ENCODE data around the gene ROCK2. TPM values are rescaled to one million over a fixed set of nuclear protein-coding genes. Genes with fewer than 3 reads are reported as not detected.

ROCK2 gene
- total RNA-seq, 1 donor from 2014 or later: 45.1 TPM

DNA sequence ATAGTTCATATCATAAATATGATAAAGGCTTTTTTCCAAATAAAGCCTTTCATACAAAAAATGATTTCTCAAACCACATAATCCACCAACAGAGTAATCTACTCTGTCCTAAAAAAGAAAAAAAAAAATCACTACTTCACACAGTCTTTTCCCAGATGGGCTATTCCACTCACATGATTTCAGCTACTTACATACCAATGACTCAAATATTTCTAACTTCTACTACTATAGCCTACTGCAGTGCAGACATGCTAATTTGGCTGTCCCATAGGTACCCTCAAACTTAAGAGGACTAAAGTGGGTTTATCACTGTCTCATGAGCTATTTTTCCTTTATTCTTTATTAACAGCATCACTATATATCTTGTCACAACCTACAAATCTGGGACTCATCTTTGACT is 131.8 kb downstream of the ROCK2 start:
- Mint-ChIP-seq H3K27me3 (ENCODE audit: low read depth, unreplicated experiment) (no peaks in the 10 kb centered on the region), H3K27ac (ENCODE audit: unreplicated experiment) (no peak overlapping the region), H3K4me1 (ENCODE audit: low read depth, unreplicated experiment) (peaks cover 11% of the 10 kb centered on the region), H3K9me3 (ENCODE audit: unreplicated experiment) (no peaks in the 10 kb centered on the region), H3K4me3 (ENCODE audit: unreplicated experiment) (no peak overlapping the region), H3K36me3 (ENCODE audit: low read depth, unreplicated experiment) (peaks cover 10% of the 10 kb centered on the region)
- FAIRE-seq: no peak
- Histone ChIP-seq H3K4me1 (ENCODE audit: insufficient read depth, low read length) (peaks cover 4% of the 10 kb centered on the region), H3K36me3 (ENCODE audit: insufficient read depth, low read length) (peaks cover 16% of the 10 kb centered on the region), H3K4me2 (ENCODE audit: low read length) (no peak overlapping the region), H3K79me2 (ENCODE audit: insufficient read depth, low read length) (no peaks in the 10 kb centered on the region), H3K4me3 (ENCODE audit: insufficient read depth, low read depth, low read length) (no peak overlapping the region), H3K27me3 (ENCODE audit: insufficient read depth, low read length) (no peaks in the 10 kb centered on the region), H2AFZ (ENCODE audit: low read depth, low read length) (no peak overlapping the region), H3K9ac (ENCODE audit: low read length) (no peak overlapping the region), H4K20me1 (ENCODE audit: insufficient read depth, low read length) (peaks cover 13% of the 10 kb centered on the region), H3K9me3 (ENCODE audit: insufficient read depth, low read depth, low read length) (no peaks in the 10 kb centered on the region), H3K27ac (ENCODE audit: low read depth, low read length) (no peak overlapping the region)
- DNase-seq (ENCODE audit: low read depth): peak; percentile 35
- TF ChIP-seq, protein P1, sequence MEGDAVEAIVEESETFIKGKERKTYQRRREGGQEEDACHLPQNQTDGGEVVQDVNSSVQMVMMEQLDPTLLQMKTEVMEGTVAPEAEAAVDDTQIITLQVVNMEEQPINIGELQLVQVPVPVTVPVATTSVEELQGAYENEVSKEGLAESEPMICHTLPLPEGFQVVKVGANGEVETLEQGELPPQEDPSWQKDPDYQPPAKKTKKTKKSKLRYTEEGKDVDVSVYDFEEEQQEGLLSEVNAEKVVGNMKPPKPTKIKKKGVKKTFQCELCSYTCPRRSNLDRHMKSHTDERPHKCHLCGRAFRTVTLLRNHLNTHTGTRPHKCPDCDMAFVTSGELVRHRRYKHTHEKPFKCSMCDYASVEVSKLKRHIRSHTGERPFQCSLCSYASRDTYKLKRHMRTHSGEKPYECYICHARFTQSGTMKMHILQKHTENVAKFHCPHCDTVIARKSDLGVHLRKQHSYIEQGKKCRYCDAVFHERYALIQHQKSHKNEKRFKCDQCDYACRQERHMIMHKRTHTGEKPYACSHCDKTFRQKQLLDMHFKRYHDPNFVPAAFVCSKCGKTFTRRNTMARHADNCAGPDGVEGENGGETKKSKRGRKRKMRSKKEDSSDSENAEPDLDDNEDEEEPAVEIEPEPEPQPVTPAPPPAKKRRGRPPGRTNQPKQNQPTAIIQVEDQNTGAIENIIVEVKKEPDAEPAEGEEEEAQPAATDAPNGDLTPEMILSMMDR (IDR thresholded peaks at IDR 0.05; ENCODE audit: insufficient read depth, low read depth, low read length): no peak
- no peak for TF ChIP-seq EZH2 (IDR thresholded peaks at IDR 0.05; ENCODE audit: insufficient read depth, low read length)

DNA sequence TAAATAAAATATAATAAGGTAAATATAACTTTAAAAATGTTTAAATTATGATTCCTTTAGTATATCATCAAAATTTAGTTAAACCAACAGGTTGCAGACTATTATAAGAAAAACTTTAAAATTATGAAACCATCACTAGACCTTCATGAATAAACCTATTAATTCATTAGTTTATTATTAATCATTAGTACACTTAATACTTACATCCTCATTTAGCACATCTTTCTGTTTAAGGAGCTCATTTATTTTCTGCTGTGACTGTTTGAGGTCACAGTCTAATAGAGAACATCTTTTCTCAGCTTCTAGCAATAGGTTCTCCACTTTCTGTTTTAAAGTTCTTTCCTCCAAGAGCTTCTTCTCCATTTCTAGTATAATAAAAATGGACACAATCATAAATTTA is 136.4 kb downstream of the ROCK2 start:
- no peak for FAIRE-seq
- Mint-ChIP-seq H3K27me3 (ENCODE audit: low read depth, unreplicated experiment) (no peaks in the 10 kb centered on the region), H3K27ac (ENCODE audit: unreplicated experiment) (no peak overlapping the region), H3K9me3 (ENCODE audit: unreplicated experiment) (no peaks in the 10 kb centered on the region), H3K4me3 (ENCODE audit: unreplicated experiment) (no peak overlapping the region), H3K36me3 (ENCODE audit: low read depth, unreplicated experiment) (peaks cover 5% of the 10 kb centered on the region), H3K4me1 (ENCODE audit: low read depth, unreplicated experiment) (peaks cover 10% of the 10 kb centered on the region)
- Histone ChIP-seq H3K4me3 (ENCODE audit: insufficient read depth, low read depth, low read length) (no peak overlapping the region), H3K36me3 (ENCODE audit: insufficient read depth, low read length) (peaks cover 12% of the 10 kb centered on the region), H3K27ac (ENCODE audit: low read depth, low read length) (no peak overlapping the region), H3K9ac (ENCODE audit: low read length) (no peak overlapping the region), H4K20me1 (ENCODE audit: insufficient read depth, low read length) (peaks cover 5% of the 10 kb centered on the region), H3K27me3 (ENCODE audit: insufficient read depth, low read length) (no peaks in the 10 kb centered on the region), H3K4me1 (ENCODE audit: insufficient read depth, low read length) (peaks cover 6% of the 10 kb centered on the region), H3K79me2 (ENCODE audit: insufficient read depth, low read length) (no peaks in the 10 kb centered on the region), H2AFZ (ENCODE audit: low read depth, low read length) (no peak overlapping the region), H3K4me2 (ENCODE audit: low read length) (no peak overlapping the region), H3K9me3 (ENCODE audit: insufficient read depth, low read depth, low read length) (no peaks in the 10 kb centered on the region)
- DNase-seq (ENCODE audit: low read depth): no peak
- TF ChIP-seq EZH2 (IDR thresholded peaks at IDR 0.05; ENCODE audit: insufficient read depth, low read length): no peak
- TF ChIP-seq, protein P1 (IDR thresholded peaks at IDR 0.05; ENCODE audit: insufficient read depth, low read depth, low read length): no peak

- no peaks in the 10 kb centered on the region for H3K9me3 Mint-ChIP-seq (ENCODE audit: unreplicated experiment)
- Histone ChIP-seq H4K20me1 (ENCODE audit: insufficient read depth, low read length) (no peaks in the 10 kb centered on the region), H3K4me2 (ENCODE audit: low read length) (peak overlapping the region; percentile 30), H3K9me3 (ENCODE audit: insufficient read depth, low read depth, low read length) (no peaks in the 10 kb centered on the region), H3K9ac (ENCODE audit: low read length) (no peak overlapping the region), H3K79me2 (ENCODE audit: insufficient read depth, low read length) (no peaks in the 10 kb centered on the region), H3K4me1 (ENCODE audit: insufficient read depth, low read length) (peaks cover 7% of the 10 kb centered on the region), H2AFZ (ENCODE audit: low read depth, low read length) (no peak overlapping the region), H3K4me3 (ENCODE audit: insufficient read depth, low read depth, low read length) (no peak overlapping the region), H3K27ac (ENCODE audit: low read depth, low read length) (peak overlapping the region; percentile 19), H3K36me3 (ENCODE audit: insufficient read depth, low read length) (peaks cover 29% of the 10 kb centered on the region), H3K27me3 (ENCODE audit: insufficient read depth, low read length) (no peaks in the 10 kb centered on the region)
- H3K36me3 Mint-ChIP-seq (ENCODE audit: low read depth, unreplicated experiment): peaks cover 2% of the 10 kb centered on the region
- H3K27ac Mint-ChIP-seq (ENCODE audit: unreplicated experiment): no peak overlapping the region
- TF ChIP-seq, protein P1 (IDR thresholded peaks at IDR 0.05; ENCODE audit: insufficient read depth, low read depth, low read length): no peak
- TF ChIP-seq EZH2 (IDR thresholded peaks at IDR 0.05; ENCODE audit: insufficient read depth, low read length): no peak
- no peak overlapping the region for H3K4me3 Mint-ChIP-seq (ENCODE audit: unreplicated experiment)
- peak; percentile 80 for FAIRE-seq
- peak; percentile 58 for DNase-seq (ENCODE audit: low read depth)
- H3K4me1 Mint-ChIP-seq (ENCODE audit: low read depth, unreplicated experiment): peaks cover 5% of the 10 kb centered on the region
- no peaks in the 10 kb centered on the region for H3K27me3 Mint-ChIP-seq (ENCODE audit: low read depth, unreplicated experiment)
Observed at GRCh38 chr2:11203480-11203879, 141.0 kb downstream of the ROCK2 start.
